Endothelial cell (in vitro differentiated cells): ENCODE results near the gene PRRC1. TPM values are rescaled to one million over a fixed set of nuclear protein-coding genes. Genes with fewer than 3 reads are reported as not detected.

ENCODE experiments used
- DNase-seq: peaks from one replicate; pipeline ENCODE4 v3.0.0; 2021; ENCODE audit warnings: low spot score
- H3K27ac Mint-ChIP-seq: one replicate; pipeline ENCODE4 v1.8.0; 2021; ENCODE audit warnings: mixed read lengths, inconsistent platforms; ENCODE audit not compliant: unreplicated experiment
- H3K27me3 Mint-ChIP-seq: one replicate; pipeline ENCODE4 v1.8.0; 2021; ENCODE audit warnings: mild to moderate bottlenecking, moderate library complexity, mixed read lengths, inconsistent platforms; ENCODE audit not compliant: unreplicated experiment
- H3K36me3 Mint-ChIP-seq: one replicate; pipeline ENCODE4 v1.8.0; 2021; ENCODE audit warnings: mild to moderate bottlenecking, low read depth, mixed read lengths, inconsistent platforms; ENCODE audit not compliant: unreplicated experiment
- H3K4me1 Mint-ChIP-seq: one replicate; pipeline ENCODE4 v1.8.0; 2021; ENCODE audit warnings: mild to moderate bottlenecking, mixed read lengths, inconsistent platforms; ENCODE audit not compliant: unreplicated experiment
- H3K4me3 Mint-ChIP-seq: one replicate; pipeline ENCODE4 v1.8.0; 2021; ENCODE audit warnings: mild to moderate bottlenecking, mixed read lengths, inconsistent platforms; ENCODE audit not compliant: unreplicated experiment
- H3K9me3 Mint-ChIP-seq: one replicate; pipeline ENCODE4 v1.8.0; 2021; ENCODE audit warnings: mixed read lengths, inconsistent platforms; ENCODE audit not compliant: unreplicated experiment
- CTCF ChIP-seq: fragments of 200-600 bp; sonication (generic); IDR thresholded peaks from one replicate; pipeline ENCODE4 v1.5.0; 2021; ENCODE audit warnings: antibody characterized with exemption; ENCODE audit not compliant: unreplicated experiment
- total RNA-seq: library from RNA; stranded (reverse); fragmentation: NEBNext Ultra II Directional; extraction: Animal tissue kit (Norgen Biotek cat#: 25700); gene quantifications from one replicate; pipeline ENCODE4 v1.2.1, GENCODE V29; 2021; ENCODE audit not compliant: unreplicated experiment

Gene PRRC1
- total RNA-seq, 1 donor from 2014 or later: 61.1 TPM

- H3K4me3 Mint-ChIP-seq: no peak overlapping the region
- no peak overlapping the region for H3K27ac Mint-ChIP-seq
- TF ChIP-seq CTCF: no peak
- no peaks in the 10 kb centered on the region for H3K36me3 Mint-ChIP-seq
- H3K27me3 Mint-ChIP-seq: no peaks in the 10 kb centered on the region
- no peak for DNase-seq
- no peaks in the 10 kb centered on the region for H3K9me3 Mint-ChIP-seq
- no peaks in the 10 kb centered on the region for H3K4me1 Mint-ChIP-seq
Observed at GRCh38 chr5:127583866-127584265, 66.4 kb downstream of the PRRC1 start.

- Mint-ChIP-seq H3K27ac (no peak overlapping the region), H3K4me3 (no peak overlapping the region), H3K36me3 (no peaks in the 10 kb centered on the region), H3K9me3 (no peaks in the 10 kb centered on the region), H3K4me1 (peaks cover 5% of the 10 kb centered on the region), H3K27me3 (no peaks in the 10 kb centered on the region)
- DNase-seq: no peak
- TF ChIP-seq CTCF: no peak
Observed at GRCh38 chr5:127585661-127586060, 68.2 kb downstream of the PRRC1 start.

GRCh38 chr5:127586066-127586770 lies 68.8 kb downstream of the PRRC1 start:
- DNase-seq: no peak
- Mint-ChIP-seq H3K36me3 (no peaks in the 10 kb centered on the region), H3K4me1 (peaks cover 5% of the 10 kb centered on the region), H3K4me3 (no peak overlapping the region), H3K27ac (no peak overlapping the region), H3K9me3 (no peaks in the 10 kb centered on the region), H3K27me3 (no peaks in the 10 kb centered on the region)
- TF ChIP-seq CTCF: no peak

- DNase-seq: no peak
- no peaks in the 10 kb centered on the region for H3K36me3 Mint-ChIP-seq
- peaks cover 5% of the 10 kb centered on the region for H3K4me1 Mint-ChIP-seq
- H3K9me3 Mint-ChIP-seq: no peaks in the 10 kb centered on the region
- H3K27me3 Mint-ChIP-seq: no peaks in the 10 kb centered on the region
- H3K4me3 Mint-ChIP-seq: no peak overlapping the region
- no peak overlapping the region for H3K27ac Mint-ChIP-seq
- TF ChIP-seq CTCF: no peak
Observed at GRCh38 chr5:127586811-127587210, 69.4 kb downstream of the PRRC1 start.

GRCh38 chr5:127587246-127587917 lies 69.9 kb downstream of the PRRC1 start:
- Mint-ChIP-seq H3K9me3 (no peaks in the 10 kb centered on the region), H3K27me3 (no peaks in the 10 kb centered on the region), H3K4me3 (no peak overlapping the region), H3K36me3 (no peaks in the 10 kb centered on the region), H3K27ac (no peak overlapping the region), H3K4me1 (peaks cover 5% of the 10 kb centered on the region)
- no peak for DNase-seq
- TF ChIP-seq CTCF: no peak
